Breast epithelium (tissue), 4 donors: ENCODE data around the gene CCNYL1. TPM values are rescaled to one million over a fixed set of nuclear protein-coding genes. Genes with fewer than 3 reads are reported as not detected.

Experiments used
- DNase-seq, 2 donors: peaks; one replicate each; pipeline ENCODE4 v3.0.0-alpha.2; 2019; ENCODE audit warnings: low spot score in 2 of 2
- H3K27ac ChIP-seq, 2 donors: fragments of 200-600 bp; sonication (generic) in 1 of 2; one replicate each; pipeline ENCODE4 v1.5.1; 2016 to 2019; ENCODE audit warnings: mild to moderate bottlenecking in 1 of 2
- H3K27me3 ChIP-seq, 2 donors: fragments of 200-600 bp; sonication (generic) in 1 of 2; one replicate each; pipeline versions ENCODE4 v1.5.1 to v1.6.0; 2017 to 2019; ENCODE audit warnings: control low read depth in 1 of 2, mild to moderate bottlenecking in 1 of 2
- H3K36me3 ChIP-seq: fragments of 200-600 bp; one replicate; pipeline ENCODE4 v1.5.1; 2019
- H3K4me1 ChIP-seq, 2 donors: fragments of 200-600 bp; sonication (generic); one replicate each; pipeline ENCODE4 v1.5.1; 2016 to 2019; ENCODE audit warnings: control low read depth in 1 of 2
- H3K4me3 ChIP-seq, 3 donors: fragments of 200-600 bp; sonication (generic); 1 replicate in 2 of 3; 2 replicates in 1 of 3; pipeline ENCODE4 v1.5.1; 2016 to 2019; ENCODE audit warnings: mild to moderate bottlenecking in 3 of 3, moderate library complexity in 2 of 3
- H3K9me3 ChIP-seq, 2 donors: fragments of 200-600 bp; sonication (generic) in 1 of 2; one replicate each; pipeline ENCODE4 v1.5.1; 2016 to 2019; ENCODE audit warnings: control low read depth in 1 of 2
- POLR2A ChIP-seq: fragments of 450-650 bp; IDR thresholded peaks from one replicate; pipeline ENCODE4 v1.6.1; 2016; ENCODE audit warnings: antibody characterized with exemption, mild to moderate bottlenecking, moderate library complexity
- POLR2AphosphoS5 ChIP-seq, 3 donors: sonication (generic); formaldehyde crosslinking; IDR thresholded peaks; one replicate each; pipeline ENCODE4 v1.6.1; 2017; ENCODE audit warnings: antibody characterized with exemption in 3 of 3
- intact Hi-C: fragments of 100-400 bp; cut with DNase I; formaldehyde crosslinking; loops from one replicate; pipeline ENCODE4 v1.15.1; 2023; ENCODE audit warnings: low total_unique reads
- total RNA-seq, 3 donors: library from RNA; depleted of rRNA; stranded (reverse); fragments of >200 nt; gene quantifications; one replicate each; pipeline ENCODE4 v1.1.0, GENCODE V29; 2016
- TF ChIP-seq, protein P1 (sequence below), 3 donors: fragments of 450-650 bp; IDR thresholded peaks; one replicate each; pipeline ENCODE4 v1.5.1; 2016 to 2017; ENCODE audit warnings: antibody characterized with exemption in 3 of 3, mild to moderate bottlenecking in 3 of 3, moderate library complexity in 3 of 3

CCNYL1 gene
- total RNA-seq, 3 donors from 2014 or later = 10.0 to 17.4 (median 11.8) TPM

- Histone ChIP-seq H3K27me3 (no peaks in the 10 kb centered on the region), H3K4me3 (no peak overlapping the region), H3K9me3 (no peaks in the 10 kb centered on the region), H3K27ac (no peak overlapping the region), H3K36me3 (no peaks in the 10 kb centered on the region), H3K4me1 (no peaks in the 10 kb centered on the region)
- DNase-seq = no peak
- TF ChIP-seq POLR2AphosphoS5 (IDR thresholded peaks at IDR 0.05) (no peak), POLR2A (no peak)
- TF ChIP-seq, protein P1, sequence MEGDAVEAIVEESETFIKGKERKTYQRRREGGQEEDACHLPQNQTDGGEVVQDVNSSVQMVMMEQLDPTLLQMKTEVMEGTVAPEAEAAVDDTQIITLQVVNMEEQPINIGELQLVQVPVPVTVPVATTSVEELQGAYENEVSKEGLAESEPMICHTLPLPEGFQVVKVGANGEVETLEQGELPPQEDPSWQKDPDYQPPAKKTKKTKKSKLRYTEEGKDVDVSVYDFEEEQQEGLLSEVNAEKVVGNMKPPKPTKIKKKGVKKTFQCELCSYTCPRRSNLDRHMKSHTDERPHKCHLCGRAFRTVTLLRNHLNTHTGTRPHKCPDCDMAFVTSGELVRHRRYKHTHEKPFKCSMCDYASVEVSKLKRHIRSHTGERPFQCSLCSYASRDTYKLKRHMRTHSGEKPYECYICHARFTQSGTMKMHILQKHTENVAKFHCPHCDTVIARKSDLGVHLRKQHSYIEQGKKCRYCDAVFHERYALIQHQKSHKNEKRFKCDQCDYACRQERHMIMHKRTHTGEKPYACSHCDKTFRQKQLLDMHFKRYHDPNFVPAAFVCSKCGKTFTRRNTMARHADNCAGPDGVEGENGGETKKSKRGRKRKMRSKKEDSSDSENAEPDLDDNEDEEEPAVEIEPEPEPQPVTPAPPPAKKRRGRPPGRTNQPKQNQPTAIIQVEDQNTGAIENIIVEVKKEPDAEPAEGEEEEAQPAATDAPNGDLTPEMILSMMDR (IDR thresholded peaks at IDR 0.05) = no peak
- intact Hi-C loops = no loop called here
Measured at GRCh38 chr2:207779523-207779922, 68.1 kb downstream of the CCNYL1 start.

DNA sequence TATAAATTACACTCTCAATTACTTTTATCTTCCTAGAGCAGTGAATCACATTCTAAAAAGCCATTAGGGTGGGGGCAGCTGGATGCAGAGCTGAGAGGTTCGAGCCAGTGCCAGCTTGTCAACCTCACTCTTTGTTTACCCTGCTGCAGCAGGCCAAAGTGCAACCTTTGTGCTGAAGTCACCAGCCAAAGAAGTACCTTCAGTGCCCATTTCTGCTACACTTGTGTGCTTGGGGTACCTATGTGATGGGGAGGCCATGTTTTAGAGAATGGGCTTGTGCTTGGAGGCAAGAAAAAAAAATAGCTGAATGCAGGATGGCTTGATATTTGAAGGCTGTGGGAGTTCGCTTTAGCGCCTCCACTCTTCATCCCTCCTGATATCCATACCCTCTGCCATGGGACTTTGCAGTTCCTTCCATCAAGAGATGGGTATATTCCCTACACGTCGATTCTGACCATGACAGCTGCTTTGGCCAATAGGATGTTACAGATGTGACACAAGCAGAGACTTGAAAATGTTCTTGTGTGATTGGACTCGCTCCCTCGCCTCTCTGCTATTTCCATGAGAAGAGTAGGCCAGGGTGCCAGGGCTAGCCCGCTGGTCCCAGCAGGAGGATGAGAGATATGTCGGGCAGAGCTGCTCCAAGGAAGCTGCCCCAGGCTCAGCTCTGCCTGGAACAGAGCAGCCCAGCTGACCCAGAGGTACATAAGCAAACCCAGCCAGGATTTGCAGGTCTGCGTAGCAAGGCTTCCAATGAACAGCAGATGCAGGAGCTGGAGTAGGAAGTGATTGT is 71.0 kb downstream of the CCNYL1 start:
- Histone ChIP-seq H3K4me3 (no peak overlapping the region), H3K27me3 (no peaks in the 10 kb centered on the region), H3K27ac (no peak overlapping the region), H3K4me1 (no peaks in the 10 kb centered on the region), H3K36me3 (no peaks in the 10 kb centered on the region), H3K9me3 (no peaks in the 10 kb centered on the region)
- DNase-seq = no peak
- intact Hi-C loops = no loop called here
- TF ChIP-seq, protein P1 (IDR thresholded peaks at IDR 0.05) = no peak
- no peak for TF ChIP-seq POLR2AphosphoS5 (IDR thresholded peaks at IDR 0.05)
- no peak for TF ChIP-seq POLR2A

GRCh38 chr2:207783514-207783913 is 72.1 kb downstream of the CCNYL1 start:
- no peaks in the 10 kb centered on the region for H3K36me3 ChIP-seq
- intact Hi-C loops = no loop called here
- no peaks in the 10 kb centered on the region for H3K27me3 ChIP-seq
- no peaks in the 10 kb centered on the region for H3K9me3 ChIP-seq
- TF ChIP-seq POLR2A (no peak), POLR2AphosphoS5 (IDR thresholded peaks at IDR 0.05) (no peak)
- TF ChIP-seq, protein P1 (IDR thresholded peaks at IDR 0.05) = no peak
- DNase-seq = no peak
- H3K4me3 ChIP-seq = no peak overlapping the region
- H3K4me1 ChIP-seq = no peaks in the 10 kb centered on the region
- H3K27ac ChIP-seq = no peak overlapping the region

- H3K27ac ChIP-seq = no peak overlapping the region
- H3K4me3 ChIP-seq = no peak overlapping the region
- intact Hi-C loops = no loop called here
- H3K4me1 ChIP-seq = no peaks in the 10 kb centered on the region
- DNase-seq = no peak
- H3K9me3 ChIP-seq = no peaks in the 10 kb centered on the region
- H3K27me3 ChIP-seq = no peaks in the 10 kb centered on the region
- no peaks in the 10 kb centered on the region for H3K36me3 ChIP-seq
- TF ChIP-seq, protein P1 (IDR thresholded peaks at IDR 0.05) = no peak
- TF ChIP-seq POLR2AphosphoS5 (IDR thresholded peaks at IDR 0.05) (no peak), POLR2A (no peak)
Measured at GRCh38 chr2:207784898-207785297, 73.5 kb downstream of the CCNYL1 start.

GRCh38 chr2:207787017-207787416 is 75.6 kb downstream of the CCNYL1 start:
- no peak for DNase-seq
- Histone ChIP-seq H3K27me3 (no peaks in the 10 kb centered on the region), H3K9me3 (no peaks in the 10 kb centered on the region), H3K36me3 (no peaks in the 10 kb centered on the region), H3K27ac (no peak overlapping the region), H3K4me3 (no peak overlapping the region), H3K4me1 (no peaks in the 10 kb centered on the region)
- intact Hi-C loops = no loop called here
- TF ChIP-seq POLR2A (no peak), POLR2AphosphoS5 (IDR thresholded peaks at IDR 0.05) (no peak)
- TF ChIP-seq, protein P1 (IDR thresholded peaks at IDR 0.05) = no peak
